AG04450 (cell line): ENCODE results near the gene NID1. TPM values are rescaled to one million over a fixed set of nuclear protein-coding genes. Genes with fewer than 3 reads are reported as not detected.

Experiments
- CTCF ChIA-PET: fragments of 300-600, 350-600 bp; formaldehyde crosslinking; extraction: SDS; loops from one replicate; lab custom pipeline; 2022; ENCODE audit warnings: antibody characterized with exemption, inconsistent platforms; lab: Charles Lee
- POLR2A ChIA-PET: fragments of 350-600 bp; formaldehyde crosslinking; extraction: SDS; loops from one replicate; lab custom pipeline; 2021; ENCODE audit warnings: antibody characterized with exemption, inconsistent platforms; lab: Yijun Ruan, JAX
- DNase-seq: peaks from one replicate; pipeline ENCODE4 v3.0.0-alpha.2; 2011; ENCODE audit warnings: low read depth, low spot score
- H3K27ac ChIP-seq: one replicate; pipeline ENCODE4 v1.5.1; 2012; ENCODE audit warnings: low read depth, low read length, control low read depth
- H3K27me3 ChIP-seq: one replicate; pipeline ENCODE4 v1.6.0; 2012; ENCODE audit warnings: low read length; ENCODE audit not compliant: control insufficient read depth, insufficient read depth
- H3K4me3 ChIP-seq: 2 replicates; pipeline ENCODE4 v1.5.1; 2011; ENCODE audit warnings: mild to moderate bottlenecking, low read depth, low read length, control low read depth
- H3K9me3 ChIP-seq: 2 replicates; pipeline ENCODE4 v1.5.1; 2012; ENCODE audit warnings: low read length; ENCODE audit not compliant: control insufficient read depth, insufficient read depth
- CTCF ChIP-seq: IDR thresholded peaks from 2 replicates; pipeline ENCODE4 v1.5.1; 2011; ENCODE audit warnings: low read depth, low read length, control low read depth, inconsistent platforms
- polyA plus RNA-seq: library from polyadenylated mRNA; depleted of rRNA; stranded (reverse); fragments of >200 nt; gene quantifications from 2 replicates; pipeline ENCODE4 v1.2.3, GENCODE V29; 2011

The NID1 gene
- polyA plus RNA-seq, 1 experiment = 137 TPM

- Histone ChIP-seq H3K9me3 (peaks cover 14% of the 10 kb centered on the region), H3K4me3 (no peak overlapping the region), H3K27ac (no peak overlapping the region), H3K27me3 (peaks cover 2% of the 10 kb centered on the region)
- no peak for DNase-seq
- ChIA-PET POLR2A (interaction anchor here (0.8 kb wide), 1 partner anchor 100 kb away, joined by 3 read pairs; no protein-coding TSS in a partner anchor), CTCF (interaction anchor here (0.8 kb wide), 1 partner anchor 1784 kb away, joined by 3 read pairs; no protein-coding TSS in a partner anchor)
- TF ChIP-seq CTCF = no peak
Measured at GRCh38 chr1:236095705-236096520, 31.0 kb upstream of the NID1 start.

GRCh38 chr1:236092899-236093298 is 28.0 kb upstream of the NID1 start:
- ChIA-PET POLR2A (no interaction called here), CTCF (no interaction called here)
- Histone ChIP-seq H3K4me3 (no peak overlapping the region), H3K9me3 (peaks cover 17% of the 10 kb centered on the region), H3K27ac (no peak overlapping the region), H3K27me3 (no peaks in the 10 kb centered on the region)
- no peak for TF ChIP-seq CTCF
- no peak for DNase-seq

GRCh38 chr1:236091933-236092318 is 27.0 kb upstream of the NID1 start:
- no peak for TF ChIP-seq CTCF
- no peak overlapping the region for H3K27ac ChIP-seq
- no peaks in the 10 kb centered on the region for H3K27me3 ChIP-seq
- ChIA-PET POLR2A (no interaction called here), CTCF (no interaction called here)
- H3K4me3 ChIP-seq = no peak overlapping the region
- H3K9me3 ChIP-seq = peaks cover 7% of the 10 kb centered on the region
- DNase-seq = no peak

- H3K27me3 ChIP-seq = no peaks in the 10 kb centered on the region
- POLR2A ChIA-PET = no interaction called here
- CTCF ChIA-PET = interaction anchor here (1.3 kb wide), 1 partner anchor 11 kb away, joined by 3 read pairs; no protein-coding TSS in a partner anchor
- no peak for TF ChIP-seq CTCF
- H3K9me3 ChIP-seq = peaks cover 4% of the 10 kb centered on the region; the same call in 1 of the 2 replicates
- H3K27ac ChIP-seq = peak overlapping the region; percentile 59
- DNase-seq = no peak
- no peak overlapping the region; the same call in 1 of the 2 replicates for H3K4me3 ChIP-seq
Measured at GRCh38 chr1:236090741-236091147, 25.9 kb upstream of the NID1 start.
